HG03060 (cell line): ENCODE measurements around the gene BMP2K.
"Not testable (repeated sequence)": the region's sequence is repeated elsewhere in the genome, so short reads cannot be mapped to it uniquely, and the experiment has no call there.

Source experiments
- ATAC-seq: cut with Tn5 transposase; IDR thresholded peaks from one replicate; pipeline ENCODE4 v1.9.1; 2021; ENCODE audit warnings: low read depth, moderate number of reproducible peaks; ENCODE audit not compliant: unreplicated experiment

Gene BMP2K

GRCh38 chr4:78787392-78788006 is 11.3 kb downstream of the BMP2K start:
- ATAC-seq, result no peak

DNA sequence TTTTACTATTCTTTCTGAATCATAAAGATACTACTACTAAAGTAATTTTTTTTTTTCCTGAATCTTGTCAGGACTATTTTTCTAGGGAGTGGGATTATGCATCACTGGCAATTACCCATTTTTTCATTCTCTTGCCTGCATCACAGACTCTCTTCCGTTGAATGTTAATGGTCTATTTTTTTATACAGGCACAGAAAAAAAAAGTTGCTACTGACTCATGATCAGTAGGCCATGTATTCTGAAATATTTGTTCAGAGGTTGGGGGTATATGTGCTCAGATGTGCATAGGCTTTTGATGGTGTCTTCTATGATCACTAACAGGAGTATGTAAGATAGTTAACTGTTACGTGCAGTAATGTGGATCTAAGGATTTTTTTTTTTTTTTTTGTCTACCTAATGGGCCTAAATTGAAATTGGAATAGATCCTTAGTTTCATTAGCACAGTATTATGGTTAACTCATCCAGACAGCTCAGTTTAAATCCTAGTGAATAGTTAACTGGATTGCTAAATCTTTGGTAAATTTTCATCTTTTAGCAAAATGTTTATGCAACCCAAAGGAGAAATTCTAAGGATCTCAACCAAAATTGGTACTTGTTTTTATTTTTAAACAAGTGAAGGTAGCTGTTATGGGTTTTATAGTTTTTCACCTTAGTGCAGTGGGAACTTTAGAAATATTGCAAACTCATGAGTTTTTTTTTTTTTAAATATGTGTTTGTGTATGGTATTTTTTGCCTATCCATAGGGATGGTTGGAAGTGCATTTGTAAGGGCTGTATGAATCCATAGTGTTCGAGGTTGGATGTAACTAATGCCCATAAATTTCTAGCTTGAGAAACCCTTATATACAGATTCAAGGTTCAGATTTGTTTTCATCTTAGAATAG is 12.1 kb downstream of the BMP2K start:
- no peak for ATAC-seq

DNA sequence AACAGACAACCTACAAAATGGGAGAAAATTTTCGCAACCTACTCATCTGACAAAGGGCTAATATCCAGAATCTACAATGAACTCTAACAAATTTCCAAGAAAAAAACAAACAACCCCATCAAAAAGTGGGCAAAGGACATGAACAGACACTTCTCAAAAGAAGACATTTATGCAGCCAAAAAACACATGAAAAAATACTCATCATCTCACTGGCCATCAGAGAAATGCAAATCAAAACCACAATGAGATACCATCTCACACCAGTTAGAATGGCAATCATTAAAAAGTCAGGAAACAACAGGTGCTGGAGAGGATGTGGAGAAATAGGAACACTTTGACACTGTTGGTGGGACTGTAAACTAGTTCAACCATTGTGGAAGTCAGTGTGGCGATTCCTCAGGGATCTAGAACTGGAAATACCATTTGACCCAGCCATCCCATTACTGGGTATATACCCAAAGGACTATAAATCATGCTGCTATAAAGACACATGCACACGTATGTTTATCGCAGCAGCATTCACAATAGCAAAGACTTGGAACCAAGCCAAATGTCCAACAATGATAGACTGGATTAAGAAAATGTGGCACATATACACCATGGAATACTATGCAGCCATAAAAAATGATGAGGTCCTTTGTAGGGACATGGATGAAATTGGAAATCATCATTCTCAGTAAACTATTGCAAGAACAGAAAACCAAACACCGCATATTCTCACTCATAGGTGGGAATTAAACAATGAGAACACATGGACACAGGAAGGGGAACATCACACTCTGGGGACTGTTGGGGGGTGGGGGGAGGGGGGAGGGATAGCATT is 19.7 kb downstream of the BMP2K start:
- not testable (repeated sequence) for ATAC-seq

GRCh38 chr4:78796526-78796925 is 20.4 kb downstream of the BMP2K start:
- ATAC-seq, result no peak

DNA sequence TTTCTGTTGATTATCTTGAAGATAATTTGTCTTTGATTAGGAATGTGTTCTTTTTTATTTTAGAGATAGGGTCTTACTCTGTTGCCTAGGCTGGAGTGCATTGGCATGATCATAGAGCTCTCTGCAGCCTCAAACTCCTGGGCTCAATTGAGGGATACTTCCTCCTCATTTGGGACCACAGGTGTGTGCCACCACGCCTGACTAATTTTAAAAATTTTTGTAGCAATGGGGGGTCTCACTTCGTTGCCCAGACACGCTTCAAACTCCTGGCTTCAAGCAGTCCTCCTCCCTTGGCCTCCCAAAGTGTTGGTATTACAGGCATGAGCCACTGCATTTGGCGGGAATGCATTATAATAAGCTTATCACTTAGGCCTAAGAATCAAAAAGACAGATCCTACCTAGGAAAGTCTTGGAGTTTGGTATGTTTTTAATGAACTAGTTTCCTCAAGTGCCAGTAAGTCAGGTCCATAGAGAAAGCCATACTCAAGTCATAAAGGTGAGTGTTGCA is 21.7 kb downstream of the BMP2K start:
- no peak for ATAC-seq

DNA sequence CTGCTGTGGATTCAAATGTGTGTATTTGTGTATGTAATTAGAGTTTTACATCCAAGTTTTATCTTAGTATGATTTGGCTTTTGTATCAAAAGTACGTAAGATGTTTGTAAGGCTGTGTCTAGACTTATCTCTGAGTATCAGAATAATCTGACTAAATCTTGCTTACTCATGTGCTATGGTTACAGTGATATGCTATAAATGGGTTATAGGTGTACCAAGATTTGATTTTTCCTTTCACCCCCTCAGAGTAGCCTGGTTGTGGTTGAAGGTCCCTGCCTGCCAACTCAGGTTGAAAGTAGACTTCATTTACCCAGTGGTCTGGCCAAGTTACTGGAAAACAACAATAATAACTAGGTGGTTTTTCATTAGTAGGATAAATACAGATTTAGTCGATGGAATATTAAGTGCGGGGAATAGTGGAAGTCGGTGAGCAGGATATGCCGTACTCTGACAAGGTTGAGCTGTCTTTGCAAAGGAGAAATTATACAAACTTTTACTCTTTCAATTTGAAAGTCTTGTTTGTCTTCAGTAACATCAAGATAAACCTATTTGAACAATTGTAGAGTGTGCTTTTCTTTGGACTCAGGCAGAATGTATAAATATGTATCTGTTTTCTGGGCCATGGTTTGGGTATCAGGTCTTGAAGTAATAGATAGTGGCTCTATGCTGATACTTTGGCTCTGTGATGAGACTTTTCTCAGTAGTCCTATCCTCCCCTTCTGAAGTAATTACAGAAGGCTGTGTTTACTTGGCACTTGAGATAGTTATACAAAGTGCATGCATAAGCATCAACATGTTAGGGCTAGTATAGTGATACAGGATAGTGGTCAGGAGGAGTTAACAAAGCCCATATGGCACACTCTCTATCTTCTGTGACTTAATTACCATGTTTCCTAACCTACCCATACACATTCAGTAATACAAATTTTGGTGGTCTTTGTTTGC is 23.7 kb downstream of the BMP2K start:
- ATAC-seq, result peak; percentile 53

- no peak for ATAC-seq
These were observed 24.8 kb downstream of the BMP2K start for GRCh38 chr4:78800965-78801364.

GRCh38 chr4:78803983-78804382 is 27.8 kb downstream of the BMP2K start:
- no peak for ATAC-seq

DNA sequence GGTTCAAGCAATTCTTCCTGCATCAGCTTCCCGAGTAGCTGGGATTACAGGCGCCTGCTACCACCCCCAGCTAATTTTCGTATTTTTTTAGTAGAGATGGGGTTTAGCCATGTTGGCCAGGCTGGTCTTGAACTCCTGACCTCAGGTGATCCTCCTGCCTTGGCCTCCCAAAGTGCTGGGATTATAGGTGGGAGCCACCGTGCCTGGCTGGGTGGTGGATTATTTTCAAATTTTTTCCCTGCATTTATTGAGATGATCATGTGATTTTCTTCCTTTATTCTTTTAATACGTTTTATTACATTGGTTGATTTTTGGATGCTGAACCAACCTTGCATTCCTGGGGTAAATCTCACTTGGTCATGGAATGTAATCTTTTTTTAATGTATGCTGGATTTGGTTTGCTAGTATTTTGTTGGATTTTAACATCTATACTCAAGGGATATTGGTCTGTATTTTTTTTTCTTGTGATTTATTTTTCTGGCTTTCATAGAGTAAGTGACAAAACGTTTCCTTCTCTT is 30.9 kb downstream of the BMP2K start:
- ATAC-seq, result no peak

DNA sequence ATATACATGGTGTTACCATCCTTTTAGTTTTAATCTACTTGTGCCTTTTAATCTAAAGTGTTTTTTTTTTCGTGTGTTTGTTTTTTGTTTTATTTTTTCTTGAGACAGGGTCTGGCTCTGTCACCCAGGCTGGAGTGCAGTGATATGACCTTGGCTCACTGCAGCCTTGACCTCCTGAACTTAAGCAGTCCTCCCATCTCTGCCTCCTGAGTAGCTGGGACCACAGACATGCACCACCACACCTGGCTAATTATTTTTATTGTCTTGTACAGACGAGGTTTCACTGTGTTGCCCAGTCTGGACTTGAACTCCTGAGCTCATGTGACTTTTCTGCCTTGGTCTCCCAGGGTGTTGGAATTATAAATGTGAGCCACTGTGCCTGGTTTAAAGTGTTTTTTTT is 33.1 kb downstream of the BMP2K start:
- ATAC-seq, result no peak

DNA sequence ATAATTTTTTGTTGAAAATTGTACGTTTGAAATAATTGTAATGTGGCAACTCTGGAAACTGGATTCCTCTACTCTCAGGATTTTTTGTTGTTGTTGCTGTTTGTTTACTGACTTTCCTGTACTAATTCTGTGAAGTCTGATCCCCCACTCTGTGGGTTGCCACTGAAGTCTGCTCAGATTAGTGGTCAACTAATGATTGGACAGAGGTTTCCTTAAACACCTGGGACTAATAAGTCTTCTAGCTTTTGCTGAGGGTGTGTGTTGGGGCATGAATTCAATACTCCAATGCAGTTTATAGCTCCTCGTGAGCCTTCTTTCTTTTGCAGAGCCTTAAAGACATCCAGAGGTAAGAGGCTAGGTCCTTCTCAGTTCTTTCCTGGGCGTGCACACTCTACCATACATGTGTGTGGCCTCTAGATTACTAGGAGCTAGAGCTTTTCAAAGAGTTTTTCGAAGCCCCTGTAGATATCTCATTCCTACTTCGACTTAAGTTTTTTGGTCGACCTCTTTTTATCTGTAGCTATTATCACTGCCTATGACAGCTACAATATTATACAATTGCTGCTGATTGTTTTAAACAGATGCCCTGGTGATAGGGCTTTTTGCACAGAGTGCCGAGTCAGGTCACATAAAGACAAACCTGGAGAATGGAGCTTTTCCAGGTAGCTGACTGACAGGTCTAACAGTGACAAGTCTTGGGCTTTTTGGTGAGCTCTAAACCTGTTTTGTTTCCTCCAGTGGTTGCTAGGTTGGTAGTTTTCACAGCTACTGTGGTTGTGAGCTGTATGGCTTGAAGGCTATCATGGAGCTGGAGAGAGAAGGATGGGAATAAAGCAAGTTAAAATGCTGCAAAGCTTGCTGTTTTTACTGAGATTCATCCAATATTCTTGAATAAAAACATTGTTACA is 34.0 kb downstream of the BMP2K start:
- ATAC-seq, result no peak

- ATAC-seq, result no peak
These were observed 34.9 kb downstream of the BMP2K start for GRCh38 chr4:78811034-78811433.

GRCh38 chr4:78818530-78819079 is 42.5 kb downstream of the BMP2K start:
- no peak for ATAC-seq

DNA sequence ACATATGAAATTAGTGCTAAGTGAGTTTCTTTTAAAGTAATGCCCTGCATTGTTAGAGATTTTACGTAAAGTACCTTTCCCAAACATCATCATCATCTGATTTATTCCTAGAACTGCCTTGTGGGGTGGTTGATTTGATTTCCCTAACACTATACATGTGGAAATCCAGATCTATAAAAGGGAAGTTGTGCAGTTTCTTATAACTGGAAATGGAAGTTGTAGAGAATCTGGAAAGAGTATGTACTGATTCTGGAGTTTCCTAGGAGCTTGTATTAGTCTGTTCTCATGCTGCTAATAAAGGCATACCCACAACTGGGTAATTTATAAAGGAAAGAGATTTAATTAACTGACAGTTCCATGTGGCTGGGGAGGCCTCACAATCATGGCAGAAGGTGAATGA is 47.9 kb downstream of the BMP2K start:
- ATAC-seq, result no peak

GRCh38 chr4:78827191-78827590 is 51.0 kb downstream of the BMP2K start:
- no peak for ATAC-seq

- ATAC-seq, result no peak
These were observed 53.1 kb downstream of the BMP2K start for GRCh38 chr4:78829296-78829695.

DNA sequence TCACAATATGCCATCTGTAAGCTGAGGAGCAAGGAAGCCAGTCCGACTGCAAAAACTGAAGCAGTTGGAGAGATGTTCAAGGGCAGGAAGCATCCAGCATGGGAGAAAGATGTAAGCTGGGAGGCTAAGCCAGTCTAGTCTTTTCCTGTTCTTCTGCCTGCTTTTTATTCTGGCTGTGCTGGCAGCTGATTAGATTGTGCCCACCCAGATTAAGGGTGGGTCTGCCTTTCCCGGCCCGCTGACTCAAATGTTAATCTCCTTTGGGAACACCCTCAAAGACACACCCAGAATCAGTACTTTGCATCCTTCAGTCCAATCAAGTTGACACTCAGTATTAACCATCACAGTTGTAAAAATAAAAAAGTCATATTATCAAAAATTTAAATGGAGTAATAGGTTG is 63.5 kb downstream of the BMP2K start:
- not testable (repeated sequence) for ATAC-seq

- not testable (repeated sequence) for ATAC-seq
These were observed 64.1 kb downstream of the BMP2K start for GRCh38 chr4:78840286-78840685.
